CD1c-positive myeloid dendritic cell (primary cell): ENCODE results near the gene LCA5.
"Not testable (repeated sequence)": the region's sequence is repeated elsewhere in the genome, so short reads cannot be mapped to it uniquely, and the experiment has no call there.

Experiments
- DNase-seq: peaks from one replicate; pipeline ENCODE4 v3.0.0-alpha.2; 2016; ENCODE audit errors: extremely low spot score

The LCA5 gene

GRCh38 chr6:79538106-79538971 lies 1.1 kb upstream of the LCA5 start:
- DNase-seq, result no peak

GRCh38 chr6:79536585-79536953 lies 661 bp downstream of the LCA5 start:
- no peak for DNase-seq

GRCh38 chr6:79529567-79529966 lies 7.7 kb downstream of the LCA5 start:
- not testable (repeated sequence) for DNase-seq

DNA sequence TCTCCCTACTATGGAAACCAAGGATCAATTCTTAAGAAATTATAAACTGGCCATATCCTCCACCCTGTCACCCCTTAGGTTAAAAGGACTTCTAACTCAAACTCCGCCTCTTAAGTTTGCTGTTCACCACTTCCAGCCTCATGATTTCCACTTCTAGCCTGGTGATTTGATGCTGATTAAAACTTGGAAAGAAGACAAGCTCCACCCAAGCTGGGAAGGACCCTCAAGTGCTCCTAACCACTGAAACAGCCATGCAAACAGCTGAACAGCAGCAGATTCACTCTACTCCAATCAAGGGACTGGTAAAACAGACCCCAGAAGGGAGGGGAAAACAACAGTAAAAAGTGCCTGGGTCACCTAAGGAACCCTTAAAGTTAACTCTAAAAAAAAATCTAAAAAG lies 10.3 kb downstream of the LCA5 start:
- no peak for DNase-seq

- no peak for DNase-seq
Measured at GRCh38 chr6:79525272-79526100, 11.7 kb downstream of the LCA5 start.

- DNase-seq, result no peak
Measured at GRCh38 chr6:79524065-79524464, 13.2 kb downstream of the LCA5 start.

GRCh38 chr6:79522609-79523008 lies 14.6 kb downstream of the LCA5 start:
- DNase-seq, result no peak

- DNase-seq, result no peak
Measured at GRCh38 chr6:79520534-79520933, 16.7 kb downstream of the LCA5 start.

- no peak for DNase-seq
Measured at GRCh38 chr6:79518842-79519241, 18.4 kb downstream of the LCA5 start.

- no peak for DNase-seq
Measured at GRCh38 chr6:79515436-79515835, 21.8 kb downstream of the LCA5 start.

DNA sequence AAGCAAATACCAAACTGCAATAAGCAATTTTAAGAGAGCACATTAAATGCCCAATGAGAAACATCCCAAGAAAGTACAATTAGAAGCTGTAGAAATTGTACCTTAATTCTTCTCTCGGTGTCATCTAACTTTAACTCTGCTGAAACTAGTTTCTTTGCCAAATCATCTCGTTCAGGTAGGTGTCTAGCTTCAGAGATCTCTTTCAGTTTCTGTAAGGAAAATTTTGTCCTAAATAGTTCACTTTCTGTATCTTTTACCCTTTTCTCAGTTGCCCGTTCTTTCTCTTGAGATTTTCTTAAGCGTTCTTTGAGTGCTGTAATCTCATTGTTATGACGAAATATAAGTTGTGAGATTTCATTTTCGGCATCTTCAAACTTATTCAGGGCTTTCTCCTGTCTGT lies 24.1 kb downstream of the LCA5 start:
- no peak for DNase-seq

DNA sequence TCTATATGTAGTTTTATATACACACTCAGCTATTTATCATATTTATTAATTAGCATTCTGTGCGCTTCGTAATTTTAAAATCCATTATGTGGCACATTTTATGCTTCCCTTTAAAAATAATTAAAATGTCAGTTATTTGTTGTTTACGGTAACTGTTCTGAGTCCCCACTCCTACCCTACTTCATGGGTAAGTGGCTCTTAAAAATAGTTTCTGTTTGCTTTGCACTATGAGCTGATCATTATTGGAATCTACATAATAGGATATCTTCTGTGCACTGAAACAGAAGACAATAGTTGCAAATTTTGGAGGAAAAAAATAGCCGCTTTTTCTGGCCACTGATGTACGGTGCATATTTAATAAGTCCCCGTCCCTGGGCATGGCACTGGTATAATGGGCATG lies 25.2 kb downstream of the LCA5 start:
- no peak for DNase-seq

GRCh38 chr6:79510707-79511106 lies 26.5 kb downstream of the LCA5 start:
- DNase-seq, result no peak

GRCh38 chr6:79506251-79506650 lies 31.0 kb downstream of the LCA5 start:
- no peak for DNase-seq

DNA sequence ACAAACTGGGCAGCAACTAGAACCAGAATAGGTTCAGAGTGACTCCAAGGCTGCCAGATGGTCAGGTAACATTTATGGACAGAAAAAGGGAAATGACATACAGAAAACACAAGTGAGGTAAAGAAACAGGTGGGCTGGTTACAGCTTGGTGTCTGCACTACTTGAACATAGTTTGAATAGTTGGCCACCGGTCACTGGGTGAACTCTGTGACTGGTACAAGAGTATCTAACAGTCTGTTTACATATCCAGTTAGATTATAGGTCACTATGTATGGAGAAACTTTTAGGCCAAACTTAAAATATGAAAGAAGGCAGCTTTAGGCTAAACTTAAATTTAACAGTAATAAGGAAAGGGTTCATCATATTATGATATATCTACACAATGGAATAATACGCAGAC lies 32.9 kb downstream of the LCA5 start:
- no peak for DNase-seq

- no peak for DNase-seq
Measured at GRCh38 chr6:79498842-79499241, 38.4 kb downstream of the LCA5 start.

DNA sequence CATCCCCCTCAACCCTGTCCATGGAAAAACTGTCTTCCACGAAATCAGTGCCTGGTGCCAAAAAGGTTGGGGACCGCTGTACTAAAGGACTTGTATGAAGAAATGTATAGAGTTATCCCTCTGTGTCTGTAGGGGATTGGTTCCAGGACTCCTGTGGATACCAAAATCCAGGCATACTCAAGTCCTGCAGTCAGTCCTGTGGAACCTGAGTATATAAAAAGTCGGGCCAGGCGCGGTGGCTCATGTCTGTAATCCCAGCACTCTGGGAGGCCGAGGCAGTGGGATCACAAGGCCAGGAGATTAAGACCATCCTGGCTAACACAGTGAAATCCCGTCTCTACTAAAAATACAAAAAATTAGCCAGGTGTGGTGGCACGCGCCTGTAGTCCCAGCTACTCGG lies 42.0 kb downstream of the LCA5 start:
- DNase-seq, result no peak

GRCh38 chr6:79494841-79495240 lies 42.4 kb downstream of the LCA5 start:
- DNase-seq, result no peak

DNA sequence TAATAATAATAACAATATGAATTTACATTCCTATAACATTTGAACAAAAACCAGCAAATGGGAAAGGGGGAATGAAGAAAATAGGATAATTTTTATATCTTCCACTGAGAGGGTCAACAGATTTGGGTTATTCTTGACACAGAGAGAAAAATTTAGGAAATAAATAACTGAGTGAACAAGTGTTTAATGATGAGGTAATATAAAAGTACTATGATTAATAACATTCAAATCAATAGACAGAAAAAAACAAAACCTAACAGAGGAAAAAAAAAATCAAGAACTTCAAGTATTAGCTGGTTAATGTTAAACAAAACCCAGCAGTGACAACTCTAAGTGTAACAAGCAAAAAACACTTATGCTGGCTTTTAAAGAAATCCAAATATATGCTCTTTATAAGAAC lies 66.5 kb downstream of the LCA5 start:
- no peak for DNase-seq

GRCh38 chr6:79469376-79470246 lies 67.6 kb downstream of the LCA5 start:
- no peak for DNase-seq

GRCh38 chr6:79468587-79468986 lies 68.6 kb downstream of the LCA5 start:
- DNase-seq, result no peak

DNA sequence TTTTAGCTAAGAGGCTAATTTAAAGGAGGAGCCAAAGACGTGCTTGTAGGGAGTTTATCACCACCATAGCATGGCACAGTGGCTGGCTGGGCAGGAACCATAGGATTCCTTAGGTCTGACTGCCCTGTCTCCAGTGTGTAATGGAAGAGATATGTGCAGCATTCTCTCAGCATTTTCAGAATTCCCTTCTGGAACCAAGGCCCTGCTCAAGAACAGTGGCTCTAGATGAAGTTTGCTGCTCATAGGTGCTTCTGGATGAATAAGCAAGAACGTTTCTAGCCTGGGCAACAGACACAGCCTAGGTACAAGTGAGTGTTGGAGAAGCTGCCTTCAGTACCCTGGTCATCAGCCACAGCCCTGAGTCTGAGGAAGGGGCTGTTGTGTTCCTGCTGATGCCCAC lies 69.1 kb downstream of the LCA5 start:
- no peak for DNase-seq
